Lower lobe of right lung (tissue), 2 donors: Measurements from ENCODE around the gene ANKS1B. TPM values are rescaled to one million over a fixed set of nuclear protein-coding genes. Genes with fewer than 3 reads are reported as not detected.
A peak's percentile ranks its signal among the peaks of the same experiment; 100 is the strongest.

Source experiments
- ATAC-seq, 2 donors: fragments of 200-7000 bp; cut with Tn5 transposase; one replicate each; pipeline ENCODE4 v1.9.1; 2020 to 2022; ENCODE audit warnings: mild to moderate bottlenecking in 2 of 2, moderate library complexity in 2 of 2
- DNase-seq: peaks from one replicate; pipeline ENCODE4 v3.0.0-alpha.2; 2020
- H3K27ac ChIP-seq: fragments of 200-600 bp; one replicate; pipeline ENCODE4 v1.8.0; 2022
- H3K27me3 ChIP-seq: fragments of 200-600 bp; one replicate; pipeline ENCODE4 v1.8.0; 2022; ENCODE audit warnings: low read depth
- H3K36me3 ChIP-seq: fragments of 200-600 bp; one replicate; pipeline ENCODE4 v1.8.0; 2022; ENCODE audit warnings: mild to moderate bottlenecking
- H3K4me1 ChIP-seq: fragments of 200-600 bp; one replicate; pipeline ENCODE4 v1.8.0; 2022
- H3K4me3 ChIP-seq: fragments of 200-600 bp; one replicate; pipeline ENCODE4 v1.8.0; 2022; ENCODE audit warnings: mild to moderate bottlenecking
- H3K9me3 ChIP-seq: fragments of 200-600 bp; one replicate; pipeline ENCODE4 v1.8.0; 2022
- intact Hi-C: fragments of 100-400 bp; cut with DNase I; formaldehyde crosslinking; loops from one replicate; pipeline ENCODE4 v1.11.0; 2022
- total RNA-seq: library from RNA; stranded (reverse); fragmentation: NEBNext Ultra II Directional; extraction: Animal tissue kit (Norgen Biotek cat#: 25700); gene quantifications from one replicate; pipeline ENCODE4 v1.2.1, GENCODE V29; 2021
- TF ChIP-seq, protein P1 (sequence below): fragments of 200-600 bp; IDR thresholded peaks from one replicate; pipeline ENCODE4 v1.8.0; 2022; ENCODE audit warnings: antibody characterized with exemption, mild to moderate bottlenecking
- donor health status: DM: no; HTN: yes; CAD: no; lungs with severe emphysema.

Gene ANKS1B
- total RNA-seq, 1 donor from 2014 or later: 4.0 TPM

DNA sequence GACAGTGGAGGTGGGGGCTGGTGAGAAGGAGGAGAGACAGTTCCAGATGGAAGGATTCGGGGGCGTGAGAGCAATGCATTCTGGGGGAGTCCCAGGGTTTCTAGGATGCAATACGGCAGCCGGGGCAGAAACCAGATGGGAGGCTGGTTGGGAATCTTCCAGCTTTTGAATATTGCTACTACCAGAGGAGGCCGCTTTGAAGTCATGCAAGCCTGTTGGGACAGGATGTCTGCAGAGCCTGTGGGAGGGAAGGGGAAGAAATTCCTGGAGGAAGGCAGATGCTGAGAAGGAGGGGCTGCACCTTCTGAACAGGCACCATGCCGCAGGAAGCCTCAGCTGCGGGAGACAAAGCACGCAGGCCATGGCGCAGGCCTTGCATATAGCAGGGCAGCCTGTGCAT, 1234.2 kb downstream of the ANKS1B start:
- no peak overlapping the region for H3K4me3 ChIP-seq
- no peaks in the 10 kb centered on the region for H3K9me3 ChIP-seq
- H3K4me1 ChIP-seq: no peaks in the 10 kb centered on the region
- DNase-seq: no peak
- no peak for ATAC-seq
- H3K36me3 ChIP-seq: no peaks in the 10 kb centered on the region
- TF ChIP-seq, protein P1, sequence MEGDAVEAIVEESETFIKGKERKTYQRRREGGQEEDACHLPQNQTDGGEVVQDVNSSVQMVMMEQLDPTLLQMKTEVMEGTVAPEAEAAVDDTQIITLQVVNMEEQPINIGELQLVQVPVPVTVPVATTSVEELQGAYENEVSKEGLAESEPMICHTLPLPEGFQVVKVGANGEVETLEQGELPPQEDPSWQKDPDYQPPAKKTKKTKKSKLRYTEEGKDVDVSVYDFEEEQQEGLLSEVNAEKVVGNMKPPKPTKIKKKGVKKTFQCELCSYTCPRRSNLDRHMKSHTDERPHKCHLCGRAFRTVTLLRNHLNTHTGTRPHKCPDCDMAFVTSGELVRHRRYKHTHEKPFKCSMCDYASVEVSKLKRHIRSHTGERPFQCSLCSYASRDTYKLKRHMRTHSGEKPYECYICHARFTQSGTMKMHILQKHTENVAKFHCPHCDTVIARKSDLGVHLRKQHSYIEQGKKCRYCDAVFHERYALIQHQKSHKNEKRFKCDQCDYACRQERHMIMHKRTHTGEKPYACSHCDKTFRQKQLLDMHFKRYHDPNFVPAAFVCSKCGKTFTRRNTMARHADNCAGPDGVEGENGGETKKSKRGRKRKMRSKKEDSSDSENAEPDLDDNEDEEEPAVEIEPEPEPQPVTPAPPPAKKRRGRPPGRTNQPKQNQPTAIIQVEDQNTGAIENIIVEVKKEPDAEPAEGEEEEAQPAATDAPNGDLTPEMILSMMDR: no peak
- intact Hi-C loops: no loop called here
- peaks cover 15% of the 10 kb centered on the region for H3K27me3 ChIP-seq
- H3K27ac ChIP-seq: no peak overlapping the region

DNA sequence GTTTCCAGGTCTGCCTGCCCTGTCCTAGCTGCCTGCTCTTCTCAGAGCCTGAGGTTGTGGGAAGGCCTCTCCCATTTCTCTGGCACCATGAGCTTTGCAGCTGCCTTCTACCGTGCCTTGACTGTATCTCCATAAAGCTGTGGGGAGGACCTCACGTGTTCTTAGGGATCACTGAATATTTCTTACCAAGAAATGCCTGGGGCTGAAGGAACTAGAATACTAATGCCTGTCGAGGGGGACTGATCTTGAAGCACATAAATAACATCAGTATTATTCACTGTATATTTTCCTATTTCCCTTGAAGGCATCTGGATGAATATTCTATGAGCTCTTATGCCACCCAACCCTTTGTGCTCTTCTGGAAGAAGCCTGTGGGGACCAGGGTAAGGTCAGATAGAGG, 1236.3 kb downstream of the ANKS1B start:
- no peak overlapping the region for H3K27ac ChIP-seq
- no peak for ATAC-seq
- H3K27me3 ChIP-seq: peaks cover 17% of the 10 kb centered on the region
- no peak overlapping the region for H3K4me3 ChIP-seq
- H3K36me3 ChIP-seq: no peaks in the 10 kb centered on the region
- no peaks in the 10 kb centered on the region for H3K9me3 ChIP-seq
- TF ChIP-seq, protein P1: no peak
- no peak for DNase-seq
- H3K4me1 ChIP-seq: no peaks in the 10 kb centered on the region
- intact Hi-C loops: no loop called here

DNA sequence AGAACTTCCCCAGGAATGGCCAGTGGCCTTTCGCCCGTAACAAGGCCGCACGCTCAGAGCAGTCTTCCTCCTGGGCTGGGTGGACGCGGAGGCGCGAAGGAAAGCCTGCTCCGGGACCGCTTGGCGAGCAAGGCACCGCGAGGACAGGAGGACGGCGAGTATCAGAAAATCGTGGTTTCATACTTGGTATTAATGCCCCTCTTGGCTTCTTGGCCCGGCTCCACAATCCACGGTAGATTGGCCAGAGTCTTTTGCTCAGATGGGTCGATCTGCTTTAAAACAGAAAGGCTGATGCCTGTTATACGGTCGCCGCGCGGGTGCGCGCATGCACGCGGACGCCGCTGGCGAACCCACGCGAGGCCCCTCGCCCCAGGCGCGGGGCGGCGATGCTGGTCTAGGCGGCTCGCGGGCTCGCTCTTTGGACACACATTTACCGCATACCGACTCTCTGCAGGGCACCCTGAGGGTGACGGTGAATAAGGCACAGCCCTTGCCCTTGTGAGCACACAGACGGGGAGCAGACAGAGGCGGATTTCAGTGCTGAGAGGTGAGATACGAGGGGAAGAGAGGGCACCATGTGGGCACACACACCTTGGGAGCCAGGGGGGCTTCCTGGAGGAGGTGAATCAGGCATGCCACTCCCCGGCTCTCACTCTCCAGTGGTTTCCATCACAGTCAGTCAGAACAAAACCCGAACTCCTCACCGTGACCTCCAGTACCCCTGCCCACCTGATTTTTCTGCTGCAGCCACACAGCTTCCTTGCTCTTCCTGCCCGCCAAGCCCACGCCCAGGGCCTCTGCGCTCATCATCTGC, 1239.0 kb downstream of the ANKS1B start:
- Histone ChIP-seq H3K36me3 (no peaks in the 10 kb centered on the region), H3K27me3 (peaks cover 17% of the 10 kb centered on the region), H3K27ac (no peak overlapping the region), H3K9me3 (no peaks in the 10 kb centered on the region), H3K4me3 (peak overlapping the region; percentile 52), H3K4me1 (no peaks in the 10 kb centered on the region)
- no peak for DNase-seq
- TF ChIP-seq, protein P1: no peak
- ATAC-seq: peak; percentile 45 to 61
- intact Hi-C loops: no loop called here

DNA sequence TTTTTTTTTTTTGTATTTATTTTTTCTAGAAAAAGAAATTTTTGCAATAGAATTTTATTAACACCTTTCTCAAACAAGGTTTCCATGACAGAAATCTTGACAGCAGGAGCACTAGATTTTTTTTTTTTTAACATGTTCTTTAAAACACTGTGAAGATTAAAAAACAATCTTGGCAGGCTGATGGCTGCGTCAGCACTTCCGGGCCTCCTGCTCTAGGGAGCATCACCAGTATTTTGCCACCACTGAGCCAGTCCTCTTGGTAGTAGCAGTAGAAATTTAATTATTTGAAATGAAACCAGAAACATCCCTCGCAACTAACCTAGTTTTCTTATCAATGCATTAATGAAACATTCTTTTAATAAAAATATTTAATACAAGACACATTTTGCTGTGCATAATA, 1240.1 kb downstream of the ANKS1B start:
- peaks cover 17% of the 10 kb centered on the region for H3K27me3 ChIP-seq
- intact Hi-C loops: no loop called here
- no peak for ATAC-seq

DNA sequence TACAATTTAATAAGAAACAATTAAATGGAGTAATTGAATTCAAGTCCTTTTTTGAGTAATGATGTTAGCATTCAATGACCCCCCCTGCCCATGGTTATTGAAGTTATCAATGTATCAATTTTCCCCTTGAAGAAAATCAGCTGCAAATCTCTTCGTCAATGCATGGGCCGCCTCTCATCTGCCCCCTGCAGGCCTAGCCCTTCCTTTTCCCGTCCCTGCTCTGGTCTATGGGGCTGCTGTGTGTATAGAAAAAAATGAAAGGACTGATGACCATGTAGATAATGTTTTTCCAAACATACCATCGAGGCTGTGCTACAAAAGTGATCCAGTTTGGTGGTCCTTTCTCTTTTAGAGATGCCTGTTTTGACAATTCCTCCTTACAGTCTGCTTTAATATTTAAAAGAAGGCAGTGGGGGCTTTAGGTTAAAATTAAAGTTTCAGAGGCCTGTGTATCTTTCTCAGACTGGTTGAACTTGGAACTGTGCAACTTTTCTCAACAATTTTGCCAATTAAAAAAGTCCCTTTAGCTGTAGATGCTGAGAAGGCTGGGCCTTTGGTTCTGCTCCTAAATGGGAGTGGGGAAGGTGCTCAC, 1241.3 kb downstream of the ANKS1B start:
- H3K4me3 ChIP-seq: no peak overlapping the region
- DNase-seq (no peak), ATAC-seq (no peak)
- H3K9me3 ChIP-seq: no peaks in the 10 kb centered on the region
- H3K27me3 ChIP-seq: peaks cover 17% of the 10 kb centered on the region
- no peak overlapping the region for H3K27ac ChIP-seq
- no peaks in the 10 kb centered on the region for H3K36me3 ChIP-seq
- intact Hi-C loops: no loop called here
- TF ChIP-seq, protein P1: peak; percentile 29
- no peaks in the 10 kb centered on the region for H3K4me1 ChIP-seq

More for the DNA sequence above, 1240.1 kb downstream of the ANKS1B start:
- no peak overlapping the region for H3K27ac ChIP-seq
- H3K9me3 ChIP-seq: no peaks in the 10 kb centered on the region
- no peaks in the 10 kb centered on the region for H3K36me3 ChIP-seq
- no peak overlapping the region for H3K4me3 ChIP-seq
- no peaks in the 10 kb centered on the region for H3K4me1 ChIP-seq
- TF ChIP-seq, protein P1: no peak
- no peak for DNase-seq
